DOHH2 (cell line): Measurements from ENCODE around the gene FAM50A.

ENCODE experiments used
- H3F3A ChIP-seq: fragments of 200-600 bp; sonication (generic), shearing (Covaris generic); 2 replicates; pipeline ENCODE4 v1.6.0; 2016; ENCODE audit warnings: antibody characterized with exemption, mild to moderate bottlenecking; ENCODE audit not compliant: control insufficient read depth, insufficient read depth
- H3K27ac ChIP-seq: fragments of 200-600 bp; sonication (generic); 2 replicates; pipeline ENCODE4 v1.5.1; 2014; ENCODE audit warnings: low read depth, mild to moderate bottlenecking, low read length, moderate library complexity
- H3K27me3 ChIP-seq: fragments of 200-600 bp; sonication (generic); 2 replicates; pipeline ENCODE4 v1.6.1; 2014; ENCODE audit warnings: mild to moderate bottlenecking, low read length, mixed read lengths; ENCODE audit not compliant: control insufficient read depth
- H3K36me3 ChIP-seq: fragments of 200-600 bp; sonication (generic); 2 replicates; pipeline ENCODE4 v1.6.1; 2014; ENCODE audit warnings: mild to moderate bottlenecking, low read length, moderate library complexity, mixed read lengths; ENCODE audit not compliant: control insufficient read depth
- H3K4me1 ChIP-seq: fragments of 200-600 bp; sonication (generic); 2 replicates; pipeline ENCODE4 v1.6.1; 2014; ENCODE audit warnings: mild to moderate bottlenecking, low read length, mixed read lengths; ENCODE audit not compliant: control insufficient read depth
- H3K4me2 ChIP-seq: fragments of 200-600 bp; sonication (generic); 2 replicates; pipeline ENCODE4 v1.6.0; 2014; ENCODE audit warnings: mild to moderate bottlenecking, low read length, moderate library complexity
- H3K4me3 ChIP-seq: fragments of 200-600 bp; sonication (generic); 2 replicates; pipeline ENCODE4 v1.5.1; 2014; ENCODE audit warnings: mild to moderate bottlenecking, low read length, mixed read lengths
- H3K79me2 ChIP-seq: fragments of 200-600 bp; sonication (generic); 2 replicates; pipeline ENCODE4 v1.6.1; 2014; ENCODE audit warnings: mild to moderate bottlenecking, low read length, mixed read lengths; ENCODE audit not compliant: control insufficient read depth
- H3K9me2 ChIP-seq: fragments of 200-600 bp; sonication (generic); replicated peaks from 2 replicates; pipeline ENCODE4 v1.6.1; 2014; ENCODE audit warnings: mild to moderate bottlenecking, low read length, mixed read lengths; ENCODE audit not compliant: control insufficient read depth
- H3K9me3 ChIP-seq: fragments of 200-600 bp; sonication (generic); 2 replicates; pipeline ENCODE4 v1.6.1; 2014; ENCODE audit warnings: antibody characterized with exemption, low read length, mixed read lengths; ENCODE audit not compliant: control insufficient read depth, insufficient read depth
- H4K20me1 ChIP-seq: fragments of 200-600 bp; sonication (generic); 2 replicates; pipeline ENCODE4 v1.6.0; 2014; ENCODE audit warnings: low read depth, mild to moderate bottlenecking, antibody characterized with exemption, low read length, moderate library complexity; ENCODE audit not compliant: control insufficient read depth, insufficient read depth
- EZH2phosphoT487 ChIP-seq: fragments of 200-600 bp; sonication (generic); IDR thresholded peaks from 2 replicates; pipeline ENCODE4 v1.6.1; 2017; ENCODE audit warnings: borderline replicate concordance, mild to moderate bottlenecking, antibody characterized with exemption, low read length, moderate library complexity, mixed read lengths
- TF ChIP-seq, protein P1 (sequence below): fragments of 200-600 bp; sonication (generic); IDR thresholded peaks from one replicate; pipeline ENCODE4 v1.5.1; 2014; ENCODE audit warnings: antibody characterized with exemption, mild to moderate bottlenecking, low read depth, low read length; ENCODE audit not compliant: poor library complexity, severe bottlenecking

The FAM50A gene

DNA sequence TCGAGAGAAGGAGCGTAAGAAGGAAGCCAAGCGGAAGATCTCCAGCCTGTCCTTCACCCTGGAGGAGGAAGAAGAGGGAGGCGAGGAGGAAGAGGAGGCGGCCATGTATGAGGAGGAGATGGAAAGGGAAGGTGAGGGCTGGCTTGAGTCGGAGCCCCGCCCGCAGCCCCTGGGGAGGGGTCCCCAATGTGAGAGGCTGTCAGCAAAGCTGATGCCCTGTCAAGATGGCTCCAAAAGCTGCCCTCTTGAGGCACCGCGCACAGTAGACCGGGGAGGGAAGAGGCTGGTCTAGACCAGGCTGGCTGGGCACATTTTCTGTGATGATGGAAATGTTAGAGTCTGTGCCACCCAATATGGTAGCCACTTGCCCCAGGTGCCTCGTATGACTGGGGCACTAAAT is 2.5 kb downstream of the FAM50A start:
- H3F3A ChIP-seq: peaks cover 2% of the 10 kb centered on the region; the same call in 1 of the 2 replicates
- TF ChIP-seq, protein P1, sequence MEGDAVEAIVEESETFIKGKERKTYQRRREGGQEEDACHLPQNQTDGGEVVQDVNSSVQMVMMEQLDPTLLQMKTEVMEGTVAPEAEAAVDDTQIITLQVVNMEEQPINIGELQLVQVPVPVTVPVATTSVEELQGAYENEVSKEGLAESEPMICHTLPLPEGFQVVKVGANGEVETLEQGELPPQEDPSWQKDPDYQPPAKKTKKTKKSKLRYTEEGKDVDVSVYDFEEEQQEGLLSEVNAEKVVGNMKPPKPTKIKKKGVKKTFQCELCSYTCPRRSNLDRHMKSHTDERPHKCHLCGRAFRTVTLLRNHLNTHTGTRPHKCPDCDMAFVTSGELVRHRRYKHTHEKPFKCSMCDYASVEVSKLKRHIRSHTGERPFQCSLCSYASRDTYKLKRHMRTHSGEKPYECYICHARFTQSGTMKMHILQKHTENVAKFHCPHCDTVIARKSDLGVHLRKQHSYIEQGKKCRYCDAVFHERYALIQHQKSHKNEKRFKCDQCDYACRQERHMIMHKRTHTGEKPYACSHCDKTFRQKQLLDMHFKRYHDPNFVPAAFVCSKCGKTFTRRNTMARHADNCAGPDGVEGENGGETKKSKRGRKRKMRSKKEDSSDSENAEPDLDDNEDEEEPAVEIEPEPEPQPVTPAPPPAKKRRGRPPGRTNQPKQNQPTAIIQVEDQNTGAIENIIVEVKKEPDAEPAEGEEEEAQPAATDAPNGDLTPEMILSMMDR: no peak
- no peak for TF ChIP-seq EZH2phosphoT487
- H3K9me2 ChIP-seq: no peaks in the 10 kb centered on the region
- peaks cover 6% of the 10 kb centered on the region; the same call in 1 of the 2 replicates for H3K36me3 ChIP-seq
- no peaks in the 10 kb centered on the region; the same call in 1 of the 2 replicates for H3K79me2 ChIP-seq
- H3K27ac ChIP-seq: no peak overlapping the region
- H3K27me3 ChIP-seq: no peaks in the 10 kb centered on the region
- H3K4me2 ChIP-seq: no peak overlapping the region
- H4K20me1 ChIP-seq: no peaks in the 10 kb centered on the region
- H3K4me3 ChIP-seq: no peak overlapping the region
- no peaks in the 10 kb centered on the region for H3K9me3 ChIP-seq
- peaks cover 14% of the 10 kb centered on the region for H3K4me1 ChIP-seq

DNA sequence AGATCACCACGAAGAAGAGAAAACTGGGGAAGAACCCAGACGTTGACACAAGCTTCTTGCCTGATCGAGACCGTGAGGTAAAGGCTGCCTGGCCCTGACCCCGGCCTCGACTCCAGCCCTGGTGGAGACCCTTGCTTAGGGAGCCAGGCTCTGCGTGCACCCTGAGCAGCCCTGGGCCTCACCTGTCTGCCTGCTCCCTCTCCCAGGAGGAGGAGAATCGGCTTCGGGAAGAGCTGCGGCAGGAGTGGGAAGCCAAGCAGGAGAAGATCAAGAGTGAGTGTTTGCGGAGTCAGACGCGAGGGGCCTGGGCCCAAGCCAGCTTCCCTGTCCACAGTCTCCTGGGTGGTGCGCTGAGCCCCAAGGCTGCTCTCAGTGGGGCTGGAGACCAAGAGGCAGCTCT is 4.5 kb downstream of the FAM50A start:
- peaks cover 2% of the 10 kb centered on the region; the same call in 1 of the 2 replicates for H3K36me3 ChIP-seq

DNA sequence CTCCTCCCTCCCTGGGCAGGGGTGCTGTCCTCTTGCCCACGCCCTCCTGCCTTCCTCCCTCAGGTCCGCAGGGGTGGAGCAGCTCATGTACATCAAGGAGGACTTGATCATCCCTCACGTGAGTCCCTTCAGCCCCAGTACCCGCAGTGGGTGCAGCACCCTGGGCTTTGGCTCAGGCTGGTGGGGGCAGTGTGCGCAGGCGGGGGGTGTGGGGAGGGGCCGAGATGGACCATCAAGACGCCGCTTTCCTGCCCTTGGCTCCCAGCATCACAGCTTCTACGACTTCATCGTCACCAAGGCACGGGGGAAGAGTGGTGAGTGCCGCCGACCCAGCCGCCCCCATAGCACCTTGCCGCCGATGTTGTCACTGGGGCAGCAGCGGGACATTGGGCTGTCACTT is 5.7 kb downstream of the FAM50A start:
- Histone ChIP-seq H3K4me1 (peaks cover 6% of the 10 kb centered on the region), H4K20me1 (no peaks in the 10 kb centered on the region), H3K4me2 (no peak overlapping the region), H3K9me3 (no peaks in the 10 kb centered on the region), H3K27me3 (no peaks in the 10 kb centered on the region), H3K79me2 (no peaks in the 10 kb centered on the region; the same call in 1 of the 2 replicates), H3K36me3 (peaks cover 2% of the 10 kb centered on the region; the same call in 1 of the 2 replicates), H3K4me3 (no peak overlapping the region), H3K27ac (no peak overlapping the region), H3F3A (no peaks in the 10 kb centered on the region), H3K9me2 (no peaks in the 10 kb centered on the region)
- TF ChIP-seq, protein P1: no peak
- no peak for TF ChIP-seq EZH2phosphoT487

More for the DNA sequence above, 4.5 kb downstream of the FAM50A start:
- TF ChIP-seq, protein P1: no peak
- no peak for TF ChIP-seq EZH2phosphoT487
- H3K27ac ChIP-seq: no peak overlapping the region
- H3K79me2 ChIP-seq: no peaks in the 10 kb centered on the region; the same call in 1 of the 2 replicates
- H3K9me3 ChIP-seq: no peaks in the 10 kb centered on the region
- no peaks in the 10 kb centered on the region for H3F3A ChIP-seq
- no peaks in the 10 kb centered on the region for H4K20me1 ChIP-seq
- H3K9me2 ChIP-seq: no peaks in the 10 kb centered on the region
- no peak overlapping the region for H3K4me2 ChIP-seq
- peaks cover 11% of the 10 kb centered on the region for H3K4me1 ChIP-seq
- H3K27me3 ChIP-seq: no peaks in the 10 kb centered on the region
- no peak overlapping the region for H3K4me3 ChIP-seq

DNA sequence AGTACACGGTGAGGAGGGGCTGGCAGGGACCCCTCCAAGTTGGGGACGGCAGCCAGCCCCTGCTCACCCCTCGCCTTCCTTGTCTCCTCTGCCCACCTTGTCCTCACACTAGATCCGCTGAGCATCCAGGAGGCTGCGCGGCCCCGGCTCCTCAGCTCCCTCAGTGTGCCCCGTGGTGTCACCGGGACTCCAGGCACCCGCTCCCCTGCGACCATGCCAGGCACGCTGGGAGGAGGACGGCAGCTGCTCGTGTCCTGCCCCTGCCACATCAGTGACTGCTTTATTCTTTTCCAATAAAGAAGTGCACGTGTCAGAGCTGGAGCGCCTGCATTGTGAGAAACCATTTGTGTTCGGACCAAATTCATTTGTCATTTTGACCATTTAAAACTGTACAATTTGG is 6.4 kb downstream of the FAM50A start:
- H3K4me3 ChIP-seq: no peak overlapping the region
- no peaks in the 10 kb centered on the region for H3K9me2 ChIP-seq
- TF ChIP-seq, protein P1: no peak
- no peak for TF ChIP-seq EZH2phosphoT487
- H4K20me1 ChIP-seq: no peaks in the 10 kb centered on the region
- H3F3A ChIP-seq: no peaks in the 10 kb centered on the region
- peaks cover 2% of the 10 kb centered on the region; the same call in 1 of the 2 replicates for H3K36me3 ChIP-seq
- H3K79me2 ChIP-seq: no peaks in the 10 kb centered on the region
- no peaks in the 10 kb centered on the region for H3K4me1 ChIP-seq
- no peak overlapping the region for H3K4me2 ChIP-seq
- no peak overlapping the region for H3K27ac ChIP-seq
- no peaks in the 10 kb centered on the region for H3K9me3 ChIP-seq
- no peaks in the 10 kb centered on the region for H3K27me3 ChIP-seq
